ENCODE results near the gene CFAP77.
"Not testable (repeated sequence)": the region's sequence is repeated elsewhere in the genome, so short reads cannot be mapped to it uniquely, and the experiment has no call there.

CFAP77 gene

GRCh38 chr9:132372177-132373095 lies 37.6 kb upstream of the CFAP77 start:
- no peak for TF ChIP-seq CTCF (conservative IDR thresholded peaks at IDR 0.05; ENCODE audit: low read length)
- no peak overlapping the region for H3K4me3 ChIP-seq (ENCODE audit: low read length)
- no peak for DNase-seq (ENCODE audit: low read depth)

- DNase-seq (ENCODE audit: low read depth); H3K4me3 ChIP-seq (ENCODE audit: low read length): not testable (repeated sequence)
Measured at GRCh38 chr9:132377769-132378168, 32.2 kb upstream of the CFAP77 start.

- H3K4me3 ChIP-seq (ENCODE audit: low read length); DNase-seq (ENCODE audit: low read depth): not testable (repeated sequence)
Measured at GRCh38 chr9:132378416-132378815, 31.6 kb upstream of the CFAP77 start.

GRCh38 chr9:132381966-132382541 lies 28.0 kb upstream of the CFAP77 start:
- no peak overlapping the region for H3K4me3 ChIP-seq (ENCODE audit: low read length)
- DNase-seq (ENCODE audit: low read depth): no peak
- no peak for TF ChIP-seq CTCF (conservative IDR thresholded peaks at IDR 0.05; ENCODE audit: low read length)

GRCh38 chr9:132383462-132383883 lies 26.5 kb upstream of the CFAP77 start:
- DNase-seq (ENCODE audit: low read depth): no peak
- no peak for TF ChIP-seq CTCF (conservative IDR thresholded peaks at IDR 0.05; ENCODE audit: low read length)
- H3K4me3 ChIP-seq (ENCODE audit: low read length): no peak overlapping the region

- H3K4me3 ChIP-seq (ENCODE audit: low read length): no peak overlapping the region
- TF ChIP-seq CTCF (conservative IDR thresholded peaks at IDR 0.05; ENCODE audit: low read length): no peak
- DNase-seq (ENCODE audit: low read depth): no peak
Measured at GRCh38 chr9:132384376-132384775, 25.6 kb upstream of the CFAP77 start.

GRCh38 chr9:132387133-132387532 lies 22.9 kb upstream of the CFAP77 start:
- DNase-seq (ENCODE audit: low read depth): no peak
- no peak for TF ChIP-seq CTCF (conservative IDR thresholded peaks at IDR 0.05; ENCODE audit: low read length)
- no peak overlapping the region for H3K4me3 ChIP-seq (ENCODE audit: low read length)

- H3K4me3 ChIP-seq (ENCODE audit: low read length): no peak overlapping the region
- TF ChIP-seq CTCF (conservative IDR thresholded peaks at IDR 0.05; ENCODE audit: low read length): no peak
- DNase-seq (ENCODE audit: low read depth): no peak
Measured at GRCh38 chr9:132390966-132391365, 19.0 kb upstream of the CFAP77 start.
